HG03196 (cell line): ENCODE measurements around the gene B3GNT3.

Experiments used
- ATAC-seq: cut with Tn5 transposase; IDR thresholded peaks from one replicate; pipeline ENCODE4 v1.9.1; 2021; ENCODE audit not compliant: unreplicated experiment

Gene B3GNT3

GRCh38 chr19:17831419-17831888, 36.5 kb downstream of the B3GNT3 start:
- no peak for ATAC-seq

- no peak for ATAC-seq
These were observed 37.7 kb downstream of the B3GNT3 start for GRCh38 chr19:17832443-17833208.

GRCh38 chr19:17834350-17835181, 39.6 kb downstream of the B3GNT3 start:
- ATAC-seq, result no peak

- no peak for ATAC-seq
These were observed 40.5 kb downstream of the B3GNT3 start for GRCh38 chr19:17835182-17836006.

GRCh38 chr19:17836530-17836929, 41.6 kb downstream of the B3GNT3 start:
- ATAC-seq, result no peak

- ATAC-seq, result no peak
These were observed 43.0 kb downstream of the B3GNT3 start for GRCh38 chr19:17837972-17838371.

GRCh38 chr19:17840019-17840418, 45.1 kb downstream of the B3GNT3 start:
- no peak for ATAC-seq

- ATAC-seq, result no peak
These were observed 46.5 kb downstream of the B3GNT3 start for GRCh38 chr19:17841371-17841809.

GRCh38 chr19:17841810-17842662, 47.1 kb downstream of the B3GNT3 start:
- ATAC-seq, result no peak

GRCh38 chr19:17842663-17843291, 47.8 kb downstream of the B3GNT3 start:
- ATAC-seq, result no peak

GRCh38 chr19:17843292-17843827, 48.4 kb downstream of the B3GNT3 start:
- ATAC-seq, result no peak

- no peak for ATAC-seq
These were observed 49.1 kb downstream of the B3GNT3 start for GRCh38 chr19:17843908-17844490.

- ATAC-seq, result no peak
These were observed 51.2 kb downstream of the B3GNT3 start for GRCh38 chr19:17846146-17846545.

GRCh38 chr19:17847538-17848366, 52.8 kb downstream of the B3GNT3 start, which contains the start of gene JAK3:
TSS of gene JAK3 (minus strand) at chr19:17847982. CDS start at chr19:17844417, 3,565 bp downstream.
- peak; percentile 43 for ATAC-seq

GRCh38 chr19:17848595-17849292, 53.8 kb downstream of the B3GNT3 start:
- ATAC-seq, result no peak

- ATAC-seq, result no peak
These were observed 59.1 kb downstream of the B3GNT3 start for GRCh38 chr19:17854061-17854460.
